HCT116 (cell line): Measurements from ENCODE around the gene SDK1. TPM values are rescaled to one million over a fixed set of nuclear protein-coding genes. Genes with fewer than 3 reads are reported as not detected.

Experiments used
- ATAC-seq: fragments of 200-7000 bp; cut with Tn5 transposase; 2 replicates; pipeline ENCODE4 v1.9.1; 2020; ENCODE audit warnings: mild to moderate bottlenecking, moderate library complexity
- BruUV-seq: library from RNA; stranded (reverse); fragments of 400-500 nt; replicated peaks from 2 replicates; lab custom pipeline; 2021; lab: Mats Ljungman, UMichigan
- CTCF ChIA-PET: fragments of 300-600 bp; sonication (Branson Sonifier 250); formaldehyde crosslinking; loops from one replicate; lab custom pipeline; 2021; ENCODE audit warnings: antibody characterized with exemption; lab: Charles Lee
- POLR2A ChIA-PET: fragments of 300-600, 350-600 bp; sonication (Branson Sonifier 250); formaldehyde crosslinking; loops from one replicate; lab custom pipeline; 2021; ENCODE audit warnings: antibody characterized with exemption; lab: Charles Lee
- RAD21 ChIA-PET, 2 experiments: fragments of 300-600 bp; sonication (Branson Sonifier 250); formaldehyde crosslinking; loops; one replicate each; lab custom pipeline; 2023; ENCODE audit warnings: low total read pairs in 2 of 2; ENCODE audit not compliant: uncharacterized antibody in 2 of 2, unreplicated experiment in 2 of 2, low non-redundant PET in 1 of 2; lab: Charles Lee
- DNase-seq: peaks from one replicate; pipeline ENCODE4 v3.0.0-alpha.2; 2010; ENCODE audit warnings: low read depth, low spot score
- H2AFZ ChIP-seq: fragments of 200-600 bp; shearing (Covaris generic), sonication (generic); 2 replicates; pipeline ENCODE4 v1.6.1; 2017; ENCODE audit warnings: low read depth, mixed run types, mixed read lengths, antibody characterized with exemption, low read length; ENCODE audit not compliant: poor library complexity, severe bottlenecking
- H3K27ac ChIP-seq: 2 replicates; pipeline ENCODE4 v1.5.1; 2012; ENCODE audit warnings: low read depth, low read length
- H3K27me3 ChIP-seq: fragments of 200-600 bp; sonication (generic); 2 replicates; pipeline ENCODE4 v1.6.1; 2016; ENCODE audit warnings: mixed run types, low read length, mixed read lengths; ENCODE audit not compliant: insufficient read depth
- H3K36me3 ChIP-seq, 2 experiments: fragments of 200-500 bp in 1 of 2; fragments of 200-600 bp in 1 of 2; sonication (Bioruptor generic) in 1 of 2; sonication (generic) in 1 of 2; 2 replicates each; pipeline versions ENCODE4 v1.5.1 to v1.6.1; 2014 to 2016; ENCODE audit warnings: low read length in 2 of 2, inconsistent platforms in 1 of 2, mixed read lengths in 1 of 2, mixed run types in 1 of 2; ENCODE audit not compliant: insufficient read depth in 2 of 2, control insufficient read depth in 1 of 2
- H3K4me1 ChIP-seq, 2 experiments: fragments of 200-600 bp in 1 of 2; sonication (generic) in 1 of 2; 2 replicates each; pipeline versions ENCODE4 v1.5.1 to v1.6.1; 2012 to 2017; ENCODE audit warnings: low read length in 2 of 2, inconsistent platforms in 1 of 2, mild to moderate bottlenecking in 1 of 2, mixed read lengths in 1 of 2, mixed run types in 1 of 2, moderate library complexity in 1 of 2; ENCODE audit not compliant: insufficient read depth in 2 of 2, control insufficient read depth in 1 of 2
- H3K4me2 ChIP-seq: fragments of 200-600 bp; sonication (generic); 2 replicates; pipeline ENCODE4 v1.6.1; 2017; ENCODE audit warnings: mixed run types, low read length, mixed read lengths
- H3K4me3 ChIP-seq, 2 experiments: fragments of 200-600 bp in 1 of 2; sonication (generic) in 1 of 2; replicated peaks in 1 of 2; 2 replicates each; pipeline ENCODE4 v1.5.1; 2011 to 2016; ENCODE audit warnings: low read length in 2 of 2, control low read depth in 1 of 2, low read depth in 1 of 2, mild to moderate bottlenecking in 1 of 2, mixed read lengths in 1 of 2, mixed run types in 1 of 2
- H3K79me2 ChIP-seq: fragments of 200-600 bp; sonication (generic); 2 replicates; pipeline ENCODE4 v1.6.1; 2017; ENCODE audit warnings: mild to moderate bottlenecking, mixed run types, low read length, moderate library complexity, mixed read lengths; ENCODE audit not compliant: insufficient read depth
- H3K9ac ChIP-seq: fragments of 200-600 bp; sonication (generic); 2 replicates; pipeline ENCODE4 v1.6.1; 2016; ENCODE audit warnings: low read length, mixed read lengths
- H3K9me2 ChIP-seq: fragments of 200-600 bp; sonication (generic), shearing (Covaris generic); 2 replicates; pipeline ENCODE4 v1.6.1; 2017; ENCODE audit warnings: mixed run types, mild to moderate bottlenecking, moderate library complexity; ENCODE audit not compliant: insufficient read depth
- H3K9me3 ChIP-seq, 2 experiments: fragments of 200-500 bp in 1 of 2; fragments of 200-600 bp in 1 of 2; sonication (Bioruptor generic) in 1 of 2; sonication (generic) in 1 of 2; 2 replicates each; pipeline ENCODE4 v1.6.1; 2014 to 2017; ENCODE audit warnings: low read length in 2 of 2, mixed read lengths in 2 of 2, inconsistent platforms in 1 of 2, low read depth in 1 of 2, mild to moderate bottlenecking in 1 of 2, mixed run types in 1 of 2, moderate library complexity in 1 of 2; ENCODE audit not compliant: control insufficient read depth in 1 of 2, insufficient read depth in 1 of 2
- H4K20me1 ChIP-seq: fragments of 200-600 bp; sonication (generic), shearing (Covaris generic); 2 replicates; pipeline ENCODE4 v1.6.1; 2017; ENCODE audit warnings: mixed run types, mild to moderate bottlenecking, moderate library complexity; ENCODE audit not compliant: insufficient read depth
- ATF3 ChIP-seq: IDR thresholded peaks from 2 replicates; pipeline ENCODE4 v1.6.1; 2012
- CBX3 ChIP-seq: IDR thresholded peaks from 2 replicates; pipeline ENCODE4 v1.6.1; 2012; ENCODE audit warnings: low read depth
- ELF1 ChIP-seq: IDR thresholded peaks from 2 replicates; pipeline ENCODE4 v1.6.1; 2012; ENCODE audit warnings: low read depth, borderline replicate concordance
- EZH2 ChIP-seq: fragments of 200-600 bp; sonication (generic); IDR thresholded peaks from 2 replicates; pipeline ENCODE4 v1.6.1; 2017; ENCODE audit warnings: antibody characterized with exemption, mixed run types
- FOSL1 ChIP-seq: IDR thresholded peaks from 2 replicates; pipeline ENCODE4 v1.6.1; 2012; ENCODE audit warnings: low read depth
- POLR2A ChIP-seq: IDR thresholded peaks from 2 replicates; pipeline ENCODE4 v1.7.0; 2011; ENCODE audit warnings: borderline replicate concordance; ENCODE audit not compliant: insufficient read depth, insufficient read length; ENCODE audit errors: extremely low read depth
- POLR2AphosphoS5 ChIP-seq: IDR thresholded peaks from 2 replicates; pipeline ENCODE4 v1.6.1; 2011; ENCODE audit warnings: mild to moderate bottlenecking, low read depth, low read length, moderate library complexity
- RAD21 ChIP-seq: IDR thresholded peaks from 2 replicates; pipeline ENCODE4 v1.6.1; 2012; ENCODE audit warnings: low read depth, mild to moderate bottlenecking
- REST ChIP-seq: IDR thresholded peaks from 2 replicates; pipeline ENCODE4 v1.6.1; 2012; ENCODE audit warnings: low read depth
- SIN3A ChIP-seq: IDR thresholded peaks from 2 replicates; pipeline ENCODE4 v1.6.1; 2012; ENCODE audit warnings: low read depth
- SP1 ChIP-seq: IDR thresholded peaks from 2 replicates; pipeline ENCODE4 v1.6.1; 2012; ENCODE audit warnings: low read depth
- TCF7L2 ChIP-seq: IDR thresholded peaks from 2 replicates; pipeline ENCODE4 v1.7.0; 2011; ENCODE audit warnings: borderline replicate concordance, inconsistent platforms; ENCODE audit not compliant: insufficient read depth, insufficient read length; ENCODE audit errors: extremely low read depth
- ZNF274 ChIP-seq: fragments of 200-500 bp; sonication (Bioruptor generic); IDR thresholded peaks from 2 replicates; pipeline ENCODE4 v1.6.1; 2014; ENCODE audit warnings: mild to moderate bottlenecking, low read depth, low read length, inconsistent platforms
- intact Hi-C: fragments of 100-400 bp; cut with micrococcal nuclease; formaldehyde crosslinking; loops from 2 replicates; pipeline ENCODE4 v1.10.0; 2022
- total RNA-seq: library from RNA; stranded (reverse); gene quantifications from one replicate; pipeline ENCODE4 v1.2.1, GENCODE V29; 2021; ENCODE audit not compliant: unreplicated experiment
- TF ChIP-seq, protein P1 (sequence below): IDR thresholded peaks from 2 replicates; pipeline ENCODE4 v1.6.1; 2011; ENCODE audit warnings: mild to moderate bottlenecking, low read length, moderate library complexity; ENCODE audit not compliant: insufficient replicate concordance; ENCODE audit errors: extremely low read depth
- TF ChIP-seq, protein P2 (sequence below): IDR thresholded peaks from 2 replicates; pipeline ENCODE4 v1.6.1; 2012

Gene SDK1
- total RNA-seq, 1 experiment from 2014 or later, result 0.05 TPM

DNA sequence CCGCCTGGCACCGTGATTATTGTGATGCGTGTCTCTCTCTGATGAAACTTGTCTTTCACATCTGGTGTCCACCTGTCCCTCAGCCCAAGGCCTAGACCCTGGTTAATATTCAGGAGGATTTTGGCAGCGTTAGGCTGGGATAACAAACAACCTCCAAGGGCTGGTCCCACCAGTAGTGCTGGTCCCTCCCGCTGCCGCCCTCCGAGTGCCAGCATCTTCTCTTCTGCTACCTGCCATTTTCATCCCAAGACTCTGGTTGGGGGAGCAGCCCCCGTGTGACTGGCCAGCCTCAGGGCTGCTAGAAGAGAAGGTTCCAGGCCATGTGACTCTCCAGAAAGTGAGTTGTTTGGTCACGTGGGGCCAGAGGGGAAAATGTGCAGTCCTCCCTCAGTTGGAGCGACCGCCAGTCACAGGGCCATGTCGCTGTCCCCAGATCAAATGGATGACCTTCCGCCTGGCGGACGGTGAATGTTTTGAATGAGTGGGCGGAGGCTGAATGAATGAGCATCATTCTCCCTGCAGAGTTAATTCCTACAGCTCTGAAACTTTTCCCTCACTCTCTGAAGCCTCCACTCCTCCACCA lies 901.2 kb downstream of the SDK1 start (continued):
- no peak for TF ChIP-seq REST
- TF ChIP-seq POLR2A, result no peak
- TF ChIP-seq, protein P1, sequence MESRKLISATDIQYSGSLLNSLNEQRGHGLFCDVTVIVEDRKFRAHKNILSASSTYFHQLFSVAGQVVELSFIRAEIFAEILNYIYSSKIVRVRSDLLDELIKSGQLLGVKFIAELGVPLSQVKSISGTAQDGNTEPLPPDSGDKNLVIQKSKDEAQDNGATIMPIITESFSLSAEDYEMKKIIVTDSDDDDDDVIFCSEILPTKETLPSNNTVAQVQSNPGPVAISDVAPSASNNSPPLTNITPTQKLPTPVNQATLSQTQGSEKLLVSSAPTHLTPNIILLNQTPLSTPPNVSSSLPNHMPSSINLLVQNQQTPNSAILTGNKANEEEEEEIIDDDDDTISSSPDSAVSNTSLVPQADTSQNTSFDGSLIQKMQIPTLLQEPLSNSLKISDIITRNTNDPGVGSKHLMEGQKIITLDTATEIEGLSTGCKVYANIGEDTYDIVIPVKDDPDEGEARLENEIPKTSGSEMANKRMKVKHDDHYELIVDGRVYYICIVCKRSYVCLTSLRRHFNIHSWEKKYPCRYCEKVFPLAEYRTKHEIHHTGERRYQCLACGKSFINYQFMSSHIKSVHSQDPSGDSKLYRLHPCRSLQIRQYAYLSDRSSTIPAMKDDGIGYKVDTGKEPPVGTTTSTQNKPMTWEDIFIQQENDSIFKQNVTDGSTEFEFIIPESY, result no peak
- TF ChIP-seq RAD21, result no peak
- TF ChIP-seq ZNF274, result no peak
- TF ChIP-seq SIN3A, result no peak
- TF ChIP-seq ELF1, result no peak
- TF ChIP-seq, all 23 proteins: peak for 0

DNA sequence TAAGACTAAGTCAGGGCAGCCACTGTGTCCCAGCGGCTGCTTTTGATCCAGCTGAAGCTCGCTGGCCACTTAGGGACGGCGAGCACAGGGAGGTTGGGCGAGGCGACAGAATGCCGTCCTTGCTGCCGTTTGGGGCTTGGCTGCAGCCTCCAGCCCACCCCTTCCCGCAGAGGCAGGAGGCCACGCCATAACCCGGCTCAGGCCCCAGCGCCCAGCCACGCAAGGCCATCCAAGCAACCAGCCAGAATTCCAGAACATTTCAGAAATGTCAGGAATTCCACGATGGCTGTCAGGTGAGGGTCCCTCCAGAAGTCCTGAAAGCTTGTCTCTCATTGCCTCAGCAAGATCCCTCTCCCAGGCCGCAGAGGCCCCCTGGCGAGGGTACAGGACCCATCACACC lies 901.9 kb downstream of the SDK1 start:
- Histone ChIP-seq H3K9me2 (no peaks in the 10 kb centered on the region), H3K9ac (no peak overlapping the region), H3K4me1 (no peaks in the 10 kb centered on the region), H3K36me3 (no peaks in the 10 kb centered on the region), H3K27me3 (no peaks in the 10 kb centered on the region), H3K4me2 (no peak overlapping the region), H3K4me3 (no peak overlapping the region), H3K79me2 (no peaks in the 10 kb centered on the region), H3K9me3 (no peaks in the 10 kb centered on the region), H3K27ac (no peak overlapping the region), H4K20me1 (no peaks in the 10 kb centered on the region), H2AFZ (no peak overlapping the region)
- ChIA-PET RAD21 (no interaction called here), CTCF (no interaction called here), POLR2A (no interaction called here)
- DNase-seq (no peak), ATAC-seq (no peak)
- no TSS peak for BruUV-seq
- intact Hi-C loops, result no loop called here
- TF ChIP-seq TCF7L2 (no peak), ZNF274 (no peak), CBX3 (no peak), POLR2AphosphoS5 (no peak), SIN3A (no peak), EZH2 (no peak), REST (no peak), FOSL1 (no peak), RAD21 (no peak), SP1 (no peak), ATF3 (no peak), ELF1 (no peak)
- TF ChIP-seq, protein P2, sequence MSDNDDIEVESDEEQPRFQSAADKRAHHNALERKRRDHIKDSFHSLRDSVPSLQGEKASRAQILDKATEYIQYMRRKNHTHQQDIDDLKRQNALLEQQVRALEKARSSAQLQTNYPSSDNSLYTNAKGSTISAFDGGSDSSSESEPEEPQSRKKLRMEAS, result no peak
